HPDE6-E6E7 (cell line): Measurements from ENCODE around the gene KDM3B.
"Not testable (repeated sequence)": the region's sequence is repeated elsewhere in the genome, so short reads cannot be mapped to it uniquely, and the experiment has no call there.

ENCODE experiments used
- DNase-seq: peaks from one replicate; pipeline ENCODE4 v3.0.0; 2011; ENCODE audit warnings: missing footprints; ENCODE audit errors: extremely low spot score

KDM3B gene

GRCh38 chr5:138352071-138352721 lies at the start of gene KDM3B:
Gene KDM3B (plus strand): TSS chr5:138352685. CDS start chr5:138352796, 111 bp downstream.
- peak; percentile 84 for DNase-seq

- DNase-seq, result peak; percentile 41
These were observed 49.1 kb upstream of the KDM3B start for GRCh38 chr5:138303372-138303771.

GRCh38 chr5:138305797-138306196 lies 46.7 kb upstream of the KDM3B start:
- peak; percentile 34 for DNase-seq

- no peak for DNase-seq
These were observed 36.7 kb upstream of the KDM3B start for GRCh38 chr5:138315751-138316278.

GRCh38 chr5:138316355-138316754 lies 36.1 kb upstream of the KDM3B start:
- DNase-seq, result no peak

- not testable (repeated sequence) for DNase-seq
These were observed 34.3 kb upstream of the KDM3B start for GRCh38 chr5:138318211-138318610.

- no peak for DNase-seq
These were observed 21.6 kb upstream of the KDM3B start for GRCh38 chr5:138330813-138331448.

GRCh38 chr5:138331449-138332368 lies 20.8 kb upstream of the KDM3B start, which contains the start of gene CDC25C:
Gene CDC25C (minus strand): TSS chr5:138331804. CDS start chr5:138331180, 624 bp downstream.
- DNase-seq, result peak; percentile 97

- peak; percentile 29 for DNase-seq
These were observed 17.5 kb upstream of the KDM3B start for GRCh38 chr5:138334867-138335447.

- DNase-seq, result peak; percentile 33
These were observed 15.4 kb upstream of the KDM3B start for GRCh38 chr5:138336952-138337684.

GRCh38 chr5:138337685-138338410 lies 14.6 kb upstream of the KDM3B start, which contains the start of gene FAM53C:
Gene FAM53C (plus strand): TSS chr5:138338266. CDS start chr5:138341336, 3,070 bp downstream.
- DNase-seq, result peak; percentile 79

- no peak for DNase-seq
These were observed 13.9 kb upstream of the KDM3B start for GRCh38 chr5:138338411-138339090.

- DNase-seq, result no peak
These were observed 13.4 kb upstream of the KDM3B start for GRCh38 chr5:138339091-138339456.

- DNase-seq, result no peak
These were observed 13.0 kb upstream of the KDM3B start for GRCh38 chr5:138339464-138339863.

GRCh38 chr5:138340008-138340407 lies 12.5 kb upstream of the KDM3B start:
- DNase-seq, result no peak

- DNase-seq, result no peak
These were observed 7.4 kb upstream of the KDM3B start for GRCh38 chr5:138344887-138345622.

- DNase-seq, result no peak
These were observed 5.6 kb upstream of the KDM3B start for GRCh38 chr5:138346889-138347288.

- DNase-seq, result no peak
These were observed 2.5 kb upstream of the KDM3B start for GRCh38 chr5:138349852-138350562.
